Left lobe of liver (tissue), 2 donors: Measurements from ENCODE around the gene CFAP46. TPM values are rescaled to one million over a fixed set of nuclear protein-coding genes. Genes with fewer than 3 reads are reported as not detected.

Experiments used
- ATAC-seq: fragments of 200-7000 bp; cut with Tn5 transposase; one replicate; pipeline ENCODE4 v1.9.1; 2020; ENCODE audit warnings: mild to moderate bottlenecking, moderate library complexity
- DNase-seq: peaks from one replicate; pipeline ENCODE4 v3.0.0-alpha.2; 2020; ENCODE audit warnings: low spot score
- total RNA-seq: library from RNA; stranded (reverse); gene quantifications from one replicate; pipeline ENCODE4 v1.2.1, GENCODE V29; 2021
- donor health status: DM: no; HTN: no; CAD: no; lungs with moderate emphysema.
- donor health status: DM: no; HTN: yes; CAD: no.

CFAP46 gene
- total RNA-seq, 1 donor from 2014 or later, result 0.08 TPM

DNA sequence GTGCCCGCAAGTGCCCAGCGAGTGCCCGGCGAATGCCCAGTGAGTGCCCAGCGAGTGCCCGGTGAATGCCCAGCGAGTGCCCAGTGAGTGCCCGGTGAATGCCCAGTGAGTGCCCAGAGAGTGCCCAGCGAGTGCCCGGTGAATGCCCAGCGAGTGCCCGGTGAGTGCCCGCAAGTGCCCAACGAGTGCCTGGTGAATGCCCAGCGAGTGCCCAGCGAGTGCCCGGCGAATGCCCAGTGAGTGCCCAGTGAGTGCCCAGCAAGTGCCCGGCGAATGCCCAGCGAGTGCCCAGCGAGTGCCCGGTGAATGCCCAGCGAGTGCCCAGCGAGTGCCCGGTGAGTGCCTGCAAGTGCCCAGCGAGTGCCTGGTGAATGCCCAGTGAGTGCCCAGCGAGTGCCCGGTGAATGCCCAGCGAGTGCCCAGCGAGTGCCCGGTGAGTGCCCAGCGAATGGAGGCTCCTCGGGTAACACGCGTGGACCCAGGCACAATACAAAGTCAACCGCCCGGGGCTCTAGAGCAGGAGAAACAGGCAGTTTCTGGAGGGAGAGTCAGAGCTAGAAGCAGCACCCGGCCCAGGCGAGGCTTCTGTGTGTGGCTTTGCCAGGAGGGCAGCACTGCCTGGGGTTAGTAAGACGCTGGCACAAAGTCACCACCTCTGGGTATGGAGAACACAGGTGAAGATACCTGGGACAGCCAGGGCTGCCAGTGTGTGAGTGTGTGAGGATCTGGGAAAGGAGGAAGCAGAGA, 38.2 kb upstream of the CFAP46 start:
- no peak for DNase-seq
- no peak for ATAC-seq

DNA sequence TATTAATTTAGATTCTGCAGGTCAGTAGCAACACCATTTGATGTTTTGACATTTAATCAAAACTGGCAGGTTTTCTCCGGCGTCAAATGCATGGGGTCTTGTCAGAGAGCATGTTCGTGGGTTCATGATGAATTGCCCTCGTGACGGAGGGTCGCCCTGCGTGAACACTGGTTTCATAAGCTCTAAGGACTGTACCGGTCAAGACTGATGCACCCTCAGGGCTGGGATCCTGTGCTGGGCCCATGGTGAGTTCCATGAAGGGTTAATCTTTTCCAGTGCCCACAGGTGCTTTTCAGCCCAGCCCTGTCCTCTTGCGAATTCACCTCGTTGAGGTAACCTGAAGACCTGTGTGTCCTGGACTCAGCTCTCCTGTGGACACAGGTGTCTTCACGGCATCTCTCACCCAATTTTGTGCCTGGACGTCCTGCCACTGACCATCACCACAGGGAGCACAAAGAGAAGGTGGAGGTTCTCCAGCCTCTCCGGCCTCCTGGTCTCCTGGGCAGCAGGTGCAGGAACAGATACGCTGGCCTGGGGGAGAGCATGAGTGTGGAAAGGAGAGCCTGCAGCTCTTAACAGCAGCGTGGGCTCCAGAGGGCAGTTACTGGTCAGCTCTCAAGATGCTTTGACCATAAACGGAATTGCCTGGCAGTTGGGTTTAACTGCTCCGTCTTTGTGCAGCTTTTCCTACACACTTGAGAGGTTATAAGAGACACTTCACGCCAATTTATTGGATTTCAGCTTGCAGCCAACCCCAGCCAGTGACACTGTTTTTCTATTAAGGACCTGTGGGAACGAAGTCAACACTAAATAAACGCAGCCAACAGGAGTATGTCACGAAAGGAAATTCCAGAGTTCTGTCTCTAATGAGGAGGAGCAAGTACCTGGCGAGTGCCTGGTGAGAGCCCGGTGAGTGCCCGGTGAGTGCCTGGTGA, 37.4 kb upstream of the CFAP46 start:
- ATAC-seq (no peak), DNase-seq (no peak)

- ATAC-seq (no peak), DNase-seq (no peak)
Observed at GRCh38 chr10:132978542-132978941, 36.2 kb upstream of the CFAP46 start.

- no peak for DNase-seq
- no peak for ATAC-seq
Observed at GRCh38 chr10:132977807-132978206, 35.4 kb upstream of the CFAP46 start.

- no peak for ATAC-seq
- DNase-seq, result no peak
Observed at GRCh38 chr10:132977076-132977475, 34.7 kb upstream of the CFAP46 start.

GRCh38 chr10:132975831-132976682, 33.7 kb upstream of the CFAP46 start:
- DNase-seq, result no peak
- no peak for ATAC-seq

GRCh38 chr10:132974886-132975830, 32.8 kb upstream of the CFAP46 start:
- no peak for DNase-seq

GRCh38 chr10:132974249-132974796, 32.0 kb upstream of the CFAP46 start:
- ATAC-seq (no peak), DNase-seq (no peak)

More at GRCh38 chr10:132974886-132975830, 32.8 kb upstream of the CFAP46 start:
- no peak for ATAC-seq

DNA sequence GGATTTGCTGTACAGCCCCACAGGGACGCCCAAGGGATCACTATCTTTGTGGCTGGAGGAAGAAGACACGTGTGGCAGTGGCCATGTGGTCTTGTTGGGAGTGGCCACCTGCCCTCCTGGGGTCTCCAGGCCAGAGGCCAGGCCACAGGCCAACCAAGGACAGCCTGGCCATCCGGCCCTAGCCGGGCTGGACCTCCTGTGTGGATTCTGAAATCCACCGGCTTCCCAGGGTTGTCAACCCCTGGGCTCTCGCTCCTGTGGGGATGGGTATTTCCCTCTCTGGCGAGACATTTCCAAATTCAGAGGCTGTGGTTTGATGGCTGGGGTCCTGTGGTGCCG, 31.5 kb upstream of the CFAP46 start:
- no peak for ATAC-seq
- DNase-seq, result no peak

GRCh38 chr10:132972986-132973902, 30.9 kb upstream of the CFAP46 start:
- DNase-seq (no peak), ATAC-seq (no peak)

DNA sequence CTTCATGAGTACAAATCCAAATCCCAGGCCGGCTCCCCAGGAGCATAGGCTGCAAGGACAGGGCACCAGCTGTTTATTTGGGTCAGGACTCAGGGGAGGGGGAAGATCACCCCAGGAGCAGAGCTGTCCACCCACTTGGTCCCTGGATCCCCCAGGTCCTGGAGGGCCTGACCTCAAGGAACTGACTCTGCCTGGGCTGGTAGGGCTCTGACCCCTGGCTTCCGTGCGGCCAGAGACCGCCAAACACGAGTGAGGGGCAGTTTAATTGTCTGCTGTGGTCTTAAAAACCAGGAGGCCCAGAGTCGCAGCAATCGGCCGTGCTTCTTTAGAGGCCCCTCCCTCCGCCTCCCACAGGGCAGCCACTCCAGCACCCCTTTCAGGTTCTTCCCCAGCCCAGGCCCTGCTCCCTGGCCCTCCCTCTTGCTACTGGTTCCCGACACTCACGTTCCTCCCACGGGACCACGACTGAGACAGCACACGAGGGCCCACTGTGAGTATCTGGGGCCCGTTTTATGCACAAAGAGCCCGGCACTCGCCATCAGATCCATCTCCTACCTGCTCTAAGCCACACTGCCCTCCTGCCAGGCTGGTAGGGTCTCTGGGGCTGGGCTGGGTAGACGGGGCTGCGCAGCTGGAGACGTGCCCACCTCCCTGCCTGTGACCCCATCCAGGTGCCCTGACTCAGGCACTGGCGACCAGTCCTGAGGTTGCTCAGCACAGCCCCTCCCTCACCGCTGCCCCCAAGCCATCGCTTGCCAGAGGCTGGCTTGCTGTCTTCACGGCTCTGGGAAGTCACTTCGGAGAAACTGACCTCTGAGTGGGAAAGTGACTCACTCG, 30.0 kb upstream of the CFAP46 start:
- DNase-seq (no peak), ATAC-seq (no peak)

DNA sequence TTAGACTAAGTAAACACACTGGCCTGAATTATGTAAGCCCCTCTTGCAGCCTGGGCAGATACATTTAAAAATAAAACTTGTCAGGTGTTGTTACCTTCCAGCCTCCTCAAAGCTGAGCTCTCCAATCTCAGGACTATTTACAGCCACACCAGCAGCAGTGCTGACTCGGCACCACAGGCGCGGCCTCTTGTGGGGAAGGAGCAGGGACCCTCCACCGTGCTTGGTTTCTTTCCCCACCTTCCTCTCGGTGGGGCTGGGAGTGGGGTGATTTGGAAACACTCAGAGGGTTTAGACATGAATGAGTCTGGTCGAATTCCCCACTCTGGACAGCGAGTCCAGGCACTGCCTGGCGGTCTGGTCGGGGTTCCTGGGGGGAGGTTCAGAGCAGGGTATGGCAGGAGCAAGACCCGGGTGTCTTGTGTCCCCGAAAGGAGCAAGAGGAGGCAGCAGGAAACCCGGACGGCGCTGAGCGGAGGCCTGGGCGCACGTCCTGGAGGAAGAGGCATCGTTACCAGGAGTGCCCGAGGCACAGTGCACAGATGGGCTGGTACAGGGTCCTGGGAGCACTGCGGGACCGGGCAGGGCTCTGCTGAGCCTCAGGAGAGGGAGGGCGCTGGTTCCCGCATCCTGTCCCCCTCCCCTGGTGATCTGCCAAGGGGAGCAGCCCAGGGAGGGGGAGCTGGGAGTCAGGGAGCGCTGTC, 29.2 kb upstream of the CFAP46 start:
- ATAC-seq (no peak), DNase-seq (no peak)

DNA sequence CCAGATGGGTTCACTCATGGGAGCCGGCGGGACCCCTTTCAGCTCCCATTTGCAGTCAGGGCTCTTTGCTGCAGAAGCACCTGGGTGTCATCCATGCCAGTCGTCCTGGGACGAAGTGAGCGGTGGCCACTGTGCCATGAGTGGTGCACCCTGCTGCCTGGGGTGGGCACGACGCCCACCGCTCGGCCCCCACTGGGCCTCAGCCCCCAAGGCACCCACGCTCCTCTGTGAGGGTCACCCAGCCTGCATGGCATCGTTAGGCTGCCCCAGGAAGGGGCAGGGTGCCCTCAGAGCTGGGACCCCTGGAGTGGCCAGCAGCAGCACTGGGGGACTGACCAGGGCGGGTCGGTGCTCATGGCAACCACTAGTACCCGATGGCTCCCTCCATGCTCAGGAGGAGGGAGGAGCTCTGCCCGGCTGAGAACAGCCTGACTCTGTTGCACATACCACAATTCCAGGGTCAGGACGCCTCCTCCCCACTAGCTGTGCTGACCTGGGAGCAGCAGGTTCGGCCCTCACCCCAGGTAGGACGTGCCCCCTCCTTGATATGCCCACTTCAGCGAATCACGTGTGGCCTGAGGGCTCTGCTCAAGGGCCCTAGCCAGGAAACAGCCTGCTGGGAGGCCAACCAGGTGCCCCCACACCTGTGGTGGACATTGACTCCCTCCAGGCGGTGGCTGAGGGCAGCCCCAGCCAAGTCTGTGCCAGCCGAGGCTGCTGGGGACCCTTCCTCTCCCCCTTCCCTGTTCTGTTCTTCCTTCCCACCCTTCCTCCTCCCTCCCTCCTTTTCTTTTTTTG, 28.5 kb upstream of the CFAP46 start:
- DNase-seq (no peak), ATAC-seq (no peak)

DNA sequence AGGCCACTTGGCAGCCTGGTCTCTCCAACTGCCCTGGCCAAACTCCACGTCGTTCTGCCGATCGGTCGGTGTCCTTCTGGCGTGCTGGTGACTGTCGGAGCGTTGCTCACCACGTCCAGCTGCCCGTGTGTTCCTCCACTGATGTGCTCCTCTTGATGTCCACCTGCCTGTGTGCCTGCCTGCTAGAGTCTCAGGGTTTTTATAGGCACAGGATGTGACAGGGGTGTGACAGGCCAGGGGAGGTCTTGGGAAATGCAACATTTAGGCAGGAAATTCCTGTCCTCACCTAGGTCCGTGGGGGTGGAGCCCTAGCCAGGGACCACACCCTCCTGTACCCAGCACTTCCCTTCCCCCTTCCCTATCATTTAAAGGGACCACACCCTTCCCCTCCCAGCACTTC, 25.2 kb upstream of the CFAP46 start:
- peak; percentile 26 for ATAC-seq
- no peak for DNase-seq

- ATAC-seq, result no peak
- no peak for DNase-seq
Observed at GRCh38 chr10:132965411-132966057, 23.2 kb upstream of the CFAP46 start.
